HepG2 (cell line): ENCODE measurements around the gene RGP1. TPM values are rescaled to one million over a fixed set of nuclear protein-coding genes. Genes with fewer than 3 reads are reported as not detected.

Experiments
- ATAC-seq: fragments of 200-7000 bp; cut with Tn5 transposase; 3 replicates; pipeline ENCODE4 v1.9.1; 2020; ENCODE audit warnings: mild to moderate bottlenecking, moderate library complexity
- BruUV-seq: library from RNA; stranded (reverse); fragments of 400-500 nt; replicated peaks from 2 replicates; lab custom pipeline; 2021; lab: Mats Ljungman, UMichigan
- CTCF ChIA-PET: fragments of 300-600 bp; formaldehyde crosslinking; extraction: SDS; loops from one replicate; lab custom pipeline; 2021; ENCODE audit warnings: low total read pairs, inconsistent platforms, low intra/inter-chr PET ratio; lab: Yijun Ruan, JAX
- POLR2A ChIA-PET: fragments of 350-600 bp; sonication (Branson Sonifier 250); formaldehyde crosslinking; loops from one replicate; lab custom pipeline; 2020; ENCODE audit warnings: antibody characterized with exemption, inconsistent platforms; lab: Yijun Ruan, JAX
- DNase-seq: peaks from one replicate; pipeline ENCODE4 v3.0.0-alpha.2; 2015; ENCODE audit warnings: low spot score
- FAIRE-seq: peaks from 3 replicates; lab custom pipeline; 2011; peaks lifted over from hg19 to GRCh38; lab: Jason Lieb, UNC
- H2AFZ ChIP-seq: one replicate; pipeline ENCODE4 v1.6.1; 2011; ENCODE audit warnings: low read length, inconsistent platforms
- H3K27ac ChIP-seq: fragments of 300-600 bp; 3 replicates; pipeline ENCODE4 v1.8.0; 2011; ENCODE audit warnings: mixed run types, mild to moderate bottlenecking, mixed read lengths, low read length, inconsistent platforms; ENCODE audit not compliant: insufficient read depth; ENCODE audit errors: extremely low read length
- H3K27me3 ChIP-seq, 2 experiments: fragments of 200-600 bp in 1 of 2; 2 replicates in 1 of 2; 3 replicates in 1 of 2; pipeline versions ENCODE4 v1.6.0 to v1.8.0; 2011; ENCODE audit warnings: low read length in 2 of 2, mild to moderate bottlenecking in 2 of 2, moderate library complexity in 2 of 2, inconsistent platforms in 1 of 2; ENCODE audit not compliant: insufficient read depth in 2 of 2, control insufficient read depth in 1 of 2
- H3K36me3 ChIP-seq, 2 experiments: fragments of 200-600 bp in 1 of 2; replicated peaks in 1 of 2; 2 replicates in 1 of 2; 3 replicates in 1 of 2; pipeline versions ENCODE4 v1.5.1 to v1.8.0; 2011; ENCODE audit warnings: low read length in 2 of 2, inconsistent platforms in 1 of 2; ENCODE audit not compliant: insufficient read depth in 2 of 2, control insufficient read depth in 1 of 2
- H3K4me1 ChIP-seq: 2 replicates; pipeline ENCODE4 v1.5.1; 2012; ENCODE audit warnings: low read length, inconsistent platforms; ENCODE audit not compliant: insufficient read depth
- H3K4me2 ChIP-seq: 2 replicates; pipeline ENCODE4 v1.6.0; 2011; ENCODE audit warnings: low read depth, low read length, inconsistent platforms
- H3K4me3 ChIP-seq, 3 experiments: fragments of 200-600 bp in 1 of 3; sonication (generic), shearing (Covaris generic) in 1 of 3; replicated peaks in 1 of 3; 2 replicates each; pipeline ENCODE4 v1.5.1; 2011 to 2016; ENCODE audit warnings: low read length in 3 of 3, inconsistent platforms in 2 of 3, low read depth in 2 of 3, mild to moderate bottlenecking in 2 of 3, control low read depth in 1 of 3, mixed read lengths in 1 of 3; ENCODE audit not compliant: insufficient read depth in 1 of 3
- H3K79me2 ChIP-seq: one replicate; pipeline ENCODE4 v1.6.1; 2011; ENCODE audit warnings: low read length, inconsistent platforms; ENCODE audit not compliant: insufficient read depth
- H3K9ac ChIP-seq: 2 replicates; pipeline ENCODE4 v1.6.0; 2011; ENCODE audit warnings: mild to moderate bottlenecking, low read depth, low read length, inconsistent platforms; ENCODE audit not compliant: insufficient read depth
- H3K9me3 ChIP-seq: 2 replicates; pipeline ENCODE4 v1.5.1; 2012; ENCODE audit warnings: mild to moderate bottlenecking, low read length
- H4K20me1 ChIP-seq: 2 replicates; pipeline ENCODE4 v1.6.0; 2011; ENCODE audit warnings: inconsistent platforms, mild to moderate bottlenecking, low read length, moderate library complexity; ENCODE audit not compliant: insufficient read depth
- CENPT ChIP-seq: sonication (generic); formaldehyde crosslinking; IDR thresholded peaks from 2 replicates; pipeline ENCODE4 v1.8.0; 2022; ENCODE audit warnings: low read depth, mild to moderate bottlenecking, moderate library complexity, missing genetic modification reagents
- DNMT1 ChIP-seq: sonication (generic); formaldehyde crosslinking; IDR thresholded peaks from 2 replicates; pipeline ENCODE4 v1.5.1; 2020; ENCODE audit warnings: mild to moderate bottlenecking, missing genetic modification reagents
- ETS1 ChIP-seq: sonication (generic); formaldehyde crosslinking; IDR thresholded peaks from 2 replicates; pipeline ENCODE4 v1.4.0; 2020; ENCODE audit warnings: missing genetic modification reagents
- GATAD2A ChIP-seq: IDR thresholded peaks from 2 replicates; pipeline ENCODE4 v1.6.1; 2016
- JUNB ChIP-seq: sonication (generic); formaldehyde crosslinking; IDR thresholded peaks from 2 replicates; pipeline ENCODE4 v1.8.0; 2022; ENCODE audit warnings: missing genetic modification reagents, mild to moderate bottlenecking, borderline replicate concordance
- KLF15 ChIP-seq: sonication (generic); formaldehyde crosslinking; IDR thresholded peaks from 2 replicates; pipeline ENCODE4 v1.8.1; 2023; ENCODE audit warnings: borderline replicate concordance, mild to moderate bottlenecking, inconsistent platforms, missing genetic modification reagents, mixed read lengths
- KLF6 ChIP-seq: IDR thresholded peaks from 2 replicates; pipeline ENCODE4 v1.8.0; 2016; ENCODE audit warnings: missing biosample characterization, missing genetic modification reagents
- KLF9 ChIP-seq: IDR thresholded peaks from 2 replicates; pipeline ENCODE4 v1.6.1; 2016; ENCODE audit warnings: low read depth
- PPARG ChIP-seq: conservative IDR thresholded peaks from 2 replicates; pipeline ENCODE4 v1.6.1; 2016; ENCODE audit warnings: missing biosample characterization, missing genetic modification reagents
- RFX5 ChIP-seq: IDR thresholded peaks from 2 replicates; pipeline ENCODE4 v1.6.1; 2011; ENCODE audit warnings: low read depth, low read length, improper control_type of control experiment
- RXRA ChIP-seq: sonication (generic); formaldehyde crosslinking; IDR thresholded peaks from 2 replicates; pipeline ENCODE4 v1.5.1; 2020; ENCODE audit warnings: missing genetic modification reagents
- TFDP1 ChIP-seq: IDR thresholded peaks from 2 replicates; pipeline ENCODE4 v1.6.1; 2016; ENCODE audit warnings: missing compliant biosample characterization, missing genetic modification reagents, borderline replicate concordance
- ZFP37 ChIP-seq: sonication (generic); formaldehyde crosslinking; IDR thresholded peaks from 2 replicates; pipeline ENCODE4 v1.4.0; 2020; ENCODE audit warnings: missing genetic modification reagents, borderline replicate concordance
- ZNF143 ChIP-seq: sonication (generic); formaldehyde crosslinking; IDR thresholded peaks from 2 replicates; pipeline ENCODE4 v1.4.0; 2020; ENCODE audit warnings: missing genetic modification reagents
- ZNF335 ChIP-seq: sonication (generic); formaldehyde crosslinking; IDR thresholded peaks from 2 replicates; pipeline ENCODE4 v1.4.0; 2020; ENCODE audit warnings: missing genetic modification reagents
- ZNF513 ChIP-seq: sonication (generic); formaldehyde crosslinking; conservative IDR thresholded peaks from 2 replicates; pipeline ENCODE4 v1.5.0; 2020; ENCODE audit warnings: missing genetic modification reagents
- ZNF569 ChIP-seq: sonication (generic); formaldehyde crosslinking; IDR thresholded peaks from 2 replicates; pipeline ENCODE4 v1.5.0; 2020; ENCODE audit warnings: mild to moderate bottlenecking, missing genetic modification reagents, moderate library complexity, borderline replicate concordance
- ZNF841 ChIP-seq: sonication (generic); formaldehyde crosslinking; IDR thresholded peaks from 2 replicates; pipeline ENCODE4 v1.8.1; 2023; ENCODE audit warnings: missing genetic modification reagents, borderline replicate concordance
- WGBS: methylation state at CpG from one replicate; pipeline ENCODE4 v1.1.6; 2017; ENCODE audit warnings: low lambda C conversion rate; 5-methylcytosine and 5-hydroxymethylcytosine counted together
- in situ Hi-C: cut with HindIII; loops from 2 replicates; pipeline ENCODE4 v1.10.0; 2017; ENCODE audit warnings: low pct_unique_long_range_greater_than_20kb; ENCODE audit not compliant: extremely low pct_ligation_motif_present
- intact Hi-C: fragments of 100-400 bp; cut with micrococcal nuclease; formaldehyde crosslinking; loops from one replicate; pipeline ENCODE4 v1.10.0; 2022; ENCODE audit not compliant: unreplicated experiment
- polyA plus RNA-seq, 8 experiments: library from polyadenylated mRNA; depleted of rRNA in 3 of 8; stranded (reverse) in 7 of 8; unstranded in 1 of 8; fragments of >200 nt; fragmentation: Illumina TruSeq in 4 of 8; extraction: Trizol in 4 of 8; gene quantifications; 2 replicates each; pipeline versions ENCODE4 v1.2.1 to v1.2.3, GENCODE V29; 2011 to 2016; ENCODE audit warnings: low read depth in 4 of 8, missing spikeins in 1 of 8, mixed read lengths in 1 of 8; ENCODE audit not compliant: insufficient read depth in 1 of 8
- total RNA-seq, 5 experiments: library from RNA; depleted of rRNA; stranded (reverse); fragments of >200 nt; fragmentation: Illumina TruSeq; extraction: Trizol; gene quantifications; 2 replicates each; pipeline ENCODE4 v1.2.3, GENCODE V29; 2016; ENCODE audit warnings: low read depth in 1 of 5

RGP1 gene
- total and polyA plus RNA-seq, 2 of the 13 experiments (the other 11 are each of a cell fraction or from before 2014, with no cell fraction given): 12.7 to 21.0 TPM

- TF ChIP-seq ZNF841 (CRISPR knock-in tag): no peak
- TF ChIP-seq ZFP37 (CRISPR knock-in tag): no peak
- no peak for TF ChIP-seq TFDP1 (CRISPR knock-in tag)
- TF ChIP-seq ZNF513: no peak
- no peak; the same call in 1 of the 2 replicates for TF ChIP-seq GATAD2A (CRISPR knock-in tag)
- no peak for TF ChIP-seq ZNF335 (CRISPR knock-in tag)
- TF ChIP-seq KLF9: no peak
- TF ChIP-seq JUNB (CRISPR knock-in tag): no peak
- no peak for TF ChIP-seq KLF6 (CRISPR knock-in tag)
Measured at GRCh38 chr9:35746583-35746982, 2.5 kb upstream of the RGP1 start (continued).

GRCh38 chr9:35748242-35748857 lies 737 bp upstream of the RGP1 start:
- FAIRE-seq: no peak
- H3K4me3 ChIP-seq: peak overlapping the region; percentile 95 to 99 (median 98)
- H3K4me1 ChIP-seq: peaks cover 42% of the 10 kb centered on the region
- H4K20me1 ChIP-seq: peaks cover 39% of the 10 kb centered on the region
- intact Hi-C loops: loop anchor here (2.0 kb wide), 1 partner anchor 16 kb away; the partner anchor contains the start of genes CREB3 and TLN1
- BruUV-seq: no TSS peak
- peaks cover 18 to 42% of the 10 kb centered on the region in 2 experiments for H3K36me3 ChIP-seq
- DNase-seq: no peak
- peak overlapping the region; percentile 94 for H3K4me2 ChIP-seq
- H3K79me2 ChIP-seq: peaks cover 51% of the 10 kb centered on the region
- in situ Hi-C loops: no loop called here
- peak overlapping the region; percentile 89 for H3K27ac ChIP-seq
- H3K9ac ChIP-seq: peak overlapping the region; percentile 94
- no peaks in the 10 kb centered on the region; a peak in 2 of 5 replicates for H3K27me3 ChIP-seq
- no peak overlapping the region for H2AFZ ChIP-seq
- no peaks in the 10 kb centered on the region for H3K9me3 ChIP-seq
- peak; percentile 4 for ATAC-seq
- 0% methylated on average over 6 of the region's 24 CpGs for WGBS
- ChIA-PET POLR2A (interaction anchor here (1.0 to 5.8 kb wide), 17 partner anchors 8 to 102 kb away, joined by 3 to 102 read pairs (median 9); partner anchors contain the start of genes ARHGEF39, CCDC107, CREB3 and HINT2), CTCF (no interaction called here)
- TF ChIP-seq CENPT (CRISPR knock-in tag): no peak
- TF ChIP-seq RFX5: no peak
- TF ChIP-seq ETS1: no peak
- TF ChIP-seq PPARG: no peak
- TF ChIP-seq ZNF143 (CRISPR knock-in tag): 0 out of 2 replicates have a peak, but pooled peaks have one; percentile 2
- TF ChIP-seq ZNF569: no peak
- TF ChIP-seq RXRA: no peak
- no peak for TF ChIP-seq KLF15 (CRISPR knock-in tag)
- no peak for TF ChIP-seq DNMT1 (CRISPR knock-in tag)
